Urothelium cell line (cell line): ENCODE results near the gene TIMP4.

ENCODE experiments used
- DNase-seq: peaks from one replicate; pipeline ENCODE4 v3.0.0; 2011; ENCODE audit warnings: low spot score, mixed read lengths
- FAIRE-seq: peaks from 2 replicates; lab custom pipeline; 2011; peaks lifted over from hg19 to GRCh38; lab: Jason Lieb, UNC

Gene TIMP4

DNA sequence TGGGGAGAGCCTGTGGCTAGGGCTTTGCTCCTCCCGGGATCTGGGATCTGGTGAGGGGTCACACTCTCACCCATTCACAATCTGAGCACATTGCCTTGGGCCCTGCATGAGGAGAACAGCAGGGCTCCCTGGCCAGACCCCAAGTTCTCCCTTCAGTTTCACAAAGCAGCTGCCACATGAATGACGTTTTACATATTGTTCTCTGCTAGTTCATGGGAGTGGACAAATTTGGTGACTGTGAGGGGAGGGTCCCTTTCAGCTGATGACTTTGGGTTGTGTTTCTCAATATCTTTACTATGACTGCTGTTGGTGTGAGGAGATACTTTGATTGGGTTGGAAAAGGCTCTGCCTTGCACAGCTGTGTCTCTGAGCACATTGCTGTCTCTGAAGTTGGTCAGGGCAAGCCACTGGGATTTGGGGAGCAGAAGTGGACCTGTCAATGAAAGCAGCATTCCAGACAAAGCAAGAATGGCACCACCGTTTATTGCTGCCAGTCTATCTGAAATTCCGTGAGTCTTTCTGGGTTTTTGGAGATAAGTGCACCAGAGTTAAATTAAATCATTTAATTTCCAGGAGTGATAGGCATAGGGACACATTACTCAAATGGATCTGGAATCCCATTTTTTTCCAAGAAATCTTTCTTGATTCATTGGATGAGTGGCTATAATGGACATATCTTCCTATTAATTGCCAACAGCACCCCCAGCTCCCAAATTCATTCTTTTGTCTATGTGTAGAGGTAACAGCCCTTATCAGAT lies 10.3 kb downstream of the TIMP4 start:
- DNase-seq (no peak), FAIRE-seq (no peak)

DNA sequence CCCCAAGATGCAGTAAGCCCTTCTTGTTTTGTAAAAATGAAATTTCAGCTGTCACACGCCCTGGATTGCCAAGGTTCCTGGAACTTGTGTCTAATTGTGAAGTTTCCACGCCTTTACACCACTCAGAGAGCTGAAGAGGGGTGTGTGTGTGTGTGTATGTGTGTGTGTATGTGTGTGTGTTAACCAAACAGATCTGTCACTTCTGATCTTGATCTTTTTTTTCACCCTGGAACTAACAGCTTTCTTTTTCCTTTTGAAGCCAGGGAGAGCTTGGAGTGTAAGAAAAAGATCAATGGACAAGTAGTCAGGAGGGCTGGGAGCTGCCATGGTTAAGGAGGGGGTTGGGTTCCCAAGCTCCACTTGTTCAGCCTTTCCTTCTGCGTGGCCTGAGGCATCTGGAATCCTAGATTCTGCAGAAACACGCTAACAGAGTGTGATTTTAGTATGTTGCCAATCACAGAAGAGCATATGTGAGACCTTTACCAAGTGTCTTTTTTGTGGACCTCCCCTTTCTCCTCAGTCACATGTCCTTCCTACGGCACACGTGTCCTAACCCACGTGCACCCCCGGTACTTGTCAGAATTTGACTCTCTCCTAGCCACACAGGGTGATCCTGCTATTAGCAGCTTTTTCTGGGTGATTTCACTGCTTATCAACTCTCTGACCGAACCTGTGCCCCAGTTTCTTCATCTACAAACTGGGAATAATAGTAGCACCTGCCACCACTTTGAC lies 11.5 kb downstream of the TIMP4 start:
- FAIRE-seq: no peak
- no peak for DNase-seq

- DNase-seq: peak; percentile 63
- no peak for FAIRE-seq
Observed at GRCh38 chr3:12143949-12144504, 14.7 kb downstream of the TIMP4 start.

GRCh38 chr3:12142476-12142875 lies 16.2 kb downstream of the TIMP4 start:
- DNase-seq (no peak), FAIRE-seq (no peak)

- DNase-seq (no peak), FAIRE-seq (no peak)
Observed at GRCh38 chr3:12141350-12141749, 17.4 kb downstream of the TIMP4 start.

GRCh38 chr3:12139111-12139511 lies 19.6 kb downstream of the TIMP4 start:
- peak; percentile 54 for DNase-seq
- peak; percentile 40 for FAIRE-seq

GRCh38 chr3:12138044-12138443 lies 20.7 kb downstream of the TIMP4 start:
- DNase-seq (peak; percentile 45), FAIRE-seq (no peak)

- FAIRE-seq (no peak), DNase-seq (no peak)
Observed at GRCh38 chr3:12136371-12136770, 22.3 kb downstream of the TIMP4 start.

DNA sequence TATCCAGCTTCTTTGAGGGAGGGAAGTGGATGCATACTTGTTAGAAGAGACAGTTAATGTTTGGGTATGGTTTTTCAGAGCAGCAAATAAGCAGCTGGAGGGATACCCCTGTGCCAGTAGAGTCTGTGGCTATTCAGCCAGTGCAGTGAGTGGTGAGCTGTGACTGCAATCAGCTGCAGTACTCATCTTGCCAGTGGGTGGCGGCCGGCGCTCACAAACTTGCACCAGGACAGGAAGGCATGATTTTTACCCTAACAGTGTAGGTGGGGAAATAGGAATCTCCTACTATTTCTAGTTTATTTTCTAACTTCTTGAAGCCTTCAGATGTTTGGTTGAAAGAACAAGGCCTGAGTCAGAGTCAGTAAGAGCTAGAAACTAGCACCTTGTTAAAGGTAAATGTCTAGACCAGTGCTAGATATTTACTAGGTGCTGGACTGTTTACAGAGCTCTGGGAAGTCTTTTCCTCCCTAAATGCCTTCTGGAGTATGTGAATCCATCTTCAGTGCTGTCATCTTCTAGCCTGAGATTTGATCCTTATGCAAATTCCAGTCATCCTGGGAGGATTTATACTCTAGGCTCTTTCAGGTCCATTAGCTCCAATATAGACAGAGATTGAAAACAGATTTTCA lies 23.6 kb downstream of the TIMP4 start:
- FAIRE-seq: no peak
- peak; percentile 78 for DNase-seq

GRCh38 chr3:12132881-12133280 lies 25.8 kb downstream of the TIMP4 start:
- FAIRE-seq: no peak
- DNase-seq: no peak

DNA sequence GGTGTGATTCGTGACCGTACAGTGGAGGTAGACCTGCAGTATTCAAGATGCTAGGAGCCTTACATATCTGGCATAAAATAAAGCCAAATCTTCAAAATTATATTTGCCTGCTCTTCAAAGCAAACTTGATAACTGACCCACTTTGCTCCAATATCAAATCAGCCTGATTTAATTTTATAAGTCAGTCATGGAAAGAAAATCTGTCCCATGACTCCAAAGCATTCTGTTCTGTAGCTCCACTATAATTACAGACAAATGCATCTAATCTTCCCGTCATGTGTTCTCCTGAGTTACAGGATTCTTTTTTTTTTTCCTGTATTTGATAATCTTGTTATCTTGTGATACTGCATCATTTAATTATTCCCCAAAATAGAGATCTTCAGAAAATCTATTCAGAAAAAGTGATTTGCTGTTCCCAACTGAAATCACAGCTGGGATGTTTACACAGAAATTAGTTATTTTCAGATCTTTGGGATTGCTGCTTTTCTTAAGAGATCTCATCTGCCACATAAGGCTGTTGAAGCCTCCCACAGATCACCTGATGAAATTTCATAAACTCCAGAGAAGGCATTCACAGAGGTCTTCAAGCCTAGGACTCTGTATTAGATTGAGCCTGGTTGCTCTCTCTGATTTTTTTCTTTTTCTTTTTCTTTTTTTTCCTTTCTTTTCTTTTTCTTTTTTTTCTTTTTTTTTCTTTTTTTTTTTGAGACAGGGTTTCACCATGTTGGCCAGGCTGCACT lies 27.2 kb downstream of the TIMP4 start:
- no peak for FAIRE-seq
- no peak for DNase-seq

DNA sequence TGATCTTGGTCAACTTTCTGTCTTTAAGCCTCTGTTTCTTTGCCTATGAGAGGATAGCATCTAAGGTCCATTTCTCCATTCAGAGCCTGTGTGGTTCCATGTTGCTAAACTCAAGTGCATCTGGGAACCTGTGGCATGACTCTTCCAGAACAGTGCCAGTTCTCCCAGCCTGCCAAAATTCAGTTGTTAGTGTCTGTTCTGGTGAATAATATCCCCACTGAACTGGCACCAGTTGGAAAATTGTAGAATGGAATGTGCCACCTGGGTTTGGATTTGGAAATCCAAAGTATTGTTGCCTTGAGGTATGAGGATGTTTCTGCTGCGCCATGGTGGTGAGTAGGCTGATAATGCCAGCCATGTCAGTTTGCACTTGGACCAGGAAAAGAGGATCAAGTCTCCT lies 31.3 kb downstream of the TIMP4 start:
- FAIRE-seq (no peak), DNase-seq (no peak)

DNA sequence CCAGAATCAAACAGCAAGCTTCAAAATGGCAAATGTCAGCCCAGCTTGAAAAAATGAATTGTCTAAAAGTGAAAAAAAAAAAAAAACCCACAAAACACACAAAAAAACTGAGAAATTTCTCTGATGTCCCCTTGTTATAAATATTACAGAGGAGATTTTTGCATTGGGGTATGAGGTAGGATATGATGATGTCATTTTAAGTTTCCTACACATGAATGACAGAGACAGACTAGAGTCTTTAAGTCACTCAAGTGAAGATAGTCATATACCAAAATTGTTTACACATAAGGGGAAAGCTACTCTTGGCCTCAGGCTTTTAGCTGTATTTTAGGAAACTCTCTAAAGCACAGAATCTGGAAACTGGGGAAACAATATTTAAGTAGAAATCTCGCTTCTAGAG lies 32.9 kb downstream of the TIMP4 start:
- no peak for FAIRE-seq

GRCh38 chr3:12121466-12121865 lies 37.2 kb downstream of the TIMP4 start:
- FAIRE-seq (no peak), DNase-seq (no peak)

More for the DNA sequence above, 32.9 kb downstream of the TIMP4 start:
- DNase-seq: no peak

DNA sequence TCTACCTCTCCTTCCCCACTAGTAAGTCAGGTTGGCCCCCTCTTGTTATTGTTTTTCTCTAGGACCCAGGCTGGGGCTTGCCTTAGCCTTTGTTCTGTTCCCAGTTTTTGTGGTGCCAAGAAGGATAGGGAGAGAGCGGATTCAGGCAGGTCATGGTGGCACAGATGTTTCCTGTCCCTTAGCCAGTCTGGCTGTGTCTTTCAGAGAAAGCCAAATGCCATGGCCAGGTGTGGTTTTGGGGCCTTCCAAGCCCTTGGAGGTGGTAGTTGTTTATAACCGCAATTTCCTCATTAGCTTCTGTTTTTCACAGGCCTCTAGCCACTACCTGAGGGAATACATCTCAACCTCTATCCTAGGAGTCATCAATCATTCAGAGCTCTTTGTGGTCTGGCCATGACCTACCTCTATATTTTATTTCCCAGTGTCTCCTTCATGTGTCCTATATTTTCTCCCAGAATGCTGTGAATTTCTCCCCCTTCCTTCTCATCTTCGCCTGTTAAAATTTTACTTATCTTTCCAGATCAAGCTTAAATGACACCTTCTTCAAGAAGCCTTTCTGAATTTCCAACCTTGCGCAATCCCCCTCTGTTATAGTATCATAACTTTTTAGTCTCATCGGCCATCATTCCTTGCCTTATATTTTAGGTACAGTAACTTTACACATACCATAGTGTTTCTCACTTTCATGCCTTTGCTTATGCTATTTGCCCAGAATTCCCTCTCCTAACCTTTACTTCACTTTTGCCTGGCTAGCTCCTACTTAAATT lies 38.2 kb downstream of the TIMP4 start:
- FAIRE-seq: no peak

DNA sequence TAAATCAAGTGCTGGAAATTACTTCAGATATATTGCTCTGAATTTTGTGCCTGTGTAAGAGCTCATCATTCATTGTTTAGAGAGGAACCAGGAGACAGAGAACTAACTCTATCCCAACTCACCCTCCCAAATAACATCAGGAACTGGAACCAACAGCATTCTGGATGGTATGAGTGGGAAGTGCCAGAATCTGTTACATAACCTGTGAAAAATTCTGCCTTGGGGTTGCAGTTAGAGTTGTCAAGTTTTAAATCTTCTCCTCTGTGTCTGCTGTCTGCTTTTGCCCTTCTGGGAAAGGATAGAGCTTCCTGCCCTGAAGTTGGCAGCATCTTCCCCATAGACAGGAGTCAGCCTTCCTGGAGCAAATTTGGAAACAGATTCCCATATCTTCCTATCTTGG lies 41.2 kb downstream of the TIMP4 start:
- no peak for FAIRE-seq
- no peak for DNase-seq

More for the DNA sequence above, 38.2 kb downstream of the TIMP4 start:
- DNase-seq: peak; percentile 27

DNA sequence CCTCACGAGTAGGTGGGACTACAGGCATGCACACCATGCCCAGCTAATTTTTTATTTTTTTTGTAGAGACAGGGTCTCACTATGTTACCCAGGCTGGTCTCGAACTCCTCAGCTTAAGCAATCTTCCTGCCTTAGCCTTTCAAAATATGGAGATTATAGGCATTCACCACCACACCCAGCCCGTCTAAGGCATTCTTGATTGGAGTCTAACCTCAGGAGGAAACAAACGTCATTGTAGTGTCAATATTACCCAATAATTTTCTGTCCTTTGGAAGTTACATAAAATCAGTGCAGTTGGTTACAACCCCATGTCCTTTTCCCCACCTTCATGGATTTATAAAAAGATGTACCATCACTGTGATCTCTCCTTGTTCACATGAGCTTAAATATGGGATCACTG lies 41.8 kb downstream of the TIMP4 start:
- FAIRE-seq: no peak
- no peak for DNase-seq

GRCh38 chr3:12115849-12116248 lies 42.9 kb downstream of the TIMP4 start:
- FAIRE-seq: no peak
- DNase-seq: no peak

- DNase-seq (no peak), FAIRE-seq (no peak)
Observed at GRCh38 chr3:12115104-12115503, 43.6 kb downstream of the TIMP4 start.

DNA sequence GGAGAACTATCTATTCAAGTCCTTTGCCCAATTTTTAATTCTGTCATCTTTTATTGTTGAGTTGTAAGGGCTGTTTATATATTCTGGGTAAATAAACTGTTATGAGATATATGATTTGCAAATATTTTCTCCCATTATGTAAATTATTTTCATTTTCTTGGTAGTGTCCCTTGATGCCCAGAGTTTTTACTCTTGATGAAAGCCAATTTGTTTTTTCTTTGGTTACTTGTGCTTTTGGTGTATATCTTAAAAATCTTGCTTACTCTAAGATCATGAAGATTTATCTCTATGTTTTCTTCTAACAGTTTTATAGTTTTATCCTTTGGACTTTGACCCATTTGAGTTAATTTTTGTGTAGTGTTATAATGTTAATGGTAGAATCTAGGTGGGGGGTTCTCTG lies 44.5 kb downstream of the TIMP4 start:
- FAIRE-seq: no peak
- no peak for DNase-seq
